Measurements from ENCODE around the gene ATXN7. TPM values are rescaled to one million over a fixed set of nuclear protein-coding genes. Genes with fewer than 3 reads are reported as not detected.

ATXN7 gene
- total RNA-seq, 2 experiments from 2014 or later: 15.2 to 35.2 TPM

- H3K79me2 ChIP-seq (ENCODE audit: insufficient read depth, low read depth, low read length): no peaks in the 10 kb centered on the region
- no peaks in the 10 kb centered on the region for H3K36me3 ChIP-seq (ENCODE audit: insufficient read depth, low read length)
- no peak overlapping the region for H3K27ac ChIP-seq (ENCODE audit: low read depth, low read length, poor library complexity, severe bottlenecking)
- intact Hi-C loops (cut with micrococcal nuclease; ENCODE audit: unreplicated experiment): no loop called here
- no TSS peak for BruUV-seq (replicated peaks)
- H2AFZ ChIP-seq (ENCODE audit: low read length): no peak overlapping the region
- H3K4me3 ChIP-seq (ENCODE audit: low read depth, low read length, poor library complexity, severe bottlenecking): no peak overlapping the region
- no peak for TF ChIP-seq EZH2phosphoT487 (IDR thresholded peaks at IDR 0.05; ENCODE audit: borderline replicate concordance, low read depth, low read length)
- TF ChIP-seq CTCF (conservative IDR thresholded peaks at IDR 0.05; ENCODE audit: low read length): no peak
- POLR2A ChIA-PET: no interaction called here
- DNase-seq (ENCODE audit: low spot score): no peak
- no peaks in the 10 kb centered on the region for H3K9me2 ChIP-seq (ENCODE audit: insufficient read depth, low read length)
- H3K9me3 ChIP-seq (ENCODE audit: low read length): no peaks in the 10 kb centered on the region
- H3K4me1 ChIP-seq (ENCODE audit: insufficient read depth, low read length, poor library complexity, severe bottlenecking): no peaks in the 10 kb centered on the region
- no peaks in the 10 kb centered on the region for H4K20me1 ChIP-seq (ENCODE audit: insufficient read depth, low read length)
- CTCF ChIA-PET (ENCODE audit: unreplicated experiment): no interaction called here
- H3K4me2 ChIP-seq (ENCODE audit: low read length): no peak overlapping the region
These were observed 183.4 kb downstream of the ATXN7 start for GRCh38 chr3:64046996-64047594.

- Histone ChIP-seq H3K36me3 (ENCODE audit: insufficient read depth, low read length) (no peaks in the 10 kb centered on the region), H3K4me2 (ENCODE audit: low read length) (no peak overlapping the region), H3K4me1 (ENCODE audit: insufficient read depth, low read length, poor library complexity, severe bottlenecking) (no peaks in the 10 kb centered on the region), H3K27ac (ENCODE audit: low read depth, low read length, poor library complexity, severe bottlenecking) (no peak overlapping the region), H3K9me2 (ENCODE audit: insufficient read depth, low read length) (no peaks in the 10 kb centered on the region), H3K79me2 (ENCODE audit: insufficient read depth, low read depth, low read length) (no peaks in the 10 kb centered on the region), H2AFZ (ENCODE audit: low read length) (no peak overlapping the region), H4K20me1 (ENCODE audit: insufficient read depth, low read length) (no peaks in the 10 kb centered on the region), H3K4me3 (ENCODE audit: low read depth, low read length, poor library complexity, severe bottlenecking) (no peak overlapping the region), H3K9me3 (ENCODE audit: low read length) (no peaks in the 10 kb centered on the region)
- ChIA-PET POLR2A (no interaction called here), CTCF (ENCODE audit: unreplicated experiment) (no interaction called here)
- no peak for TF ChIP-seq EZH2phosphoT487 (IDR thresholded peaks at IDR 0.05; ENCODE audit: borderline replicate concordance, low read depth, low read length)
- no peak for TF ChIP-seq CTCF (conservative IDR thresholded peaks at IDR 0.05; ENCODE audit: low read length)
- intact Hi-C loops (cut with micrococcal nuclease; ENCODE audit: unreplicated experiment): no loop called here
- no TSS peak for BruUV-seq (replicated peaks)
- DNase-seq (ENCODE audit: low spot score): no peak
These were observed 184.1 kb downstream of the ATXN7 start for GRCh38 chr3:64047787-64048186.

GRCh38 chr3:64048631-64049061 is 185.0 kb downstream of the ATXN7 start:
- DNase-seq (ENCODE audit: low spot score): no peak
- TF ChIP-seq EZH2phosphoT487 (IDR thresholded peaks at IDR 0.05; ENCODE audit: borderline replicate concordance, low read depth, low read length): no peak
- no peak for TF ChIP-seq CTCF (conservative IDR thresholded peaks at IDR 0.05; ENCODE audit: low read length)
- ChIA-PET CTCF (ENCODE audit: unreplicated experiment) (no interaction called here), POLR2A (interaction anchor here (1.5 kb wide), 1 partner anchor 8 kb away, joined by 4 read pairs; no protein-coding TSS in a partner anchor)
- intact Hi-C loops (cut with micrococcal nuclease; ENCODE audit: unreplicated experiment): no loop called here
- Histone ChIP-seq H4K20me1 (ENCODE audit: insufficient read depth, low read length) (no peaks in the 10 kb centered on the region), H3K4me2 (ENCODE audit: low read length) (no peak overlapping the region), H2AFZ (ENCODE audit: low read length) (no peak overlapping the region), H3K4me3 (ENCODE audit: low read depth, low read length, poor library complexity, severe bottlenecking) (no peak overlapping the region), H3K9me2 (ENCODE audit: insufficient read depth, low read length) (no peaks in the 10 kb centered on the region), H3K4me1 (ENCODE audit: insufficient read depth, low read length, poor library complexity, severe bottlenecking) (no peaks in the 10 kb centered on the region), H3K9me3 (ENCODE audit: low read length) (no peaks in the 10 kb centered on the region), H3K27ac (ENCODE audit: low read depth, low read length, poor library complexity, severe bottlenecking) (no peak overlapping the region), H3K79me2 (ENCODE audit: insufficient read depth, low read depth, low read length) (no peaks in the 10 kb centered on the region), H3K36me3 (ENCODE audit: insufficient read depth, low read length) (no peaks in the 10 kb centered on the region)
- no TSS peak for BruUV-seq (replicated peaks)

All from OCI-LY7 (cell line).